ENCODE data around the gene VPS26B.

Gene VPS26B

DNA sequence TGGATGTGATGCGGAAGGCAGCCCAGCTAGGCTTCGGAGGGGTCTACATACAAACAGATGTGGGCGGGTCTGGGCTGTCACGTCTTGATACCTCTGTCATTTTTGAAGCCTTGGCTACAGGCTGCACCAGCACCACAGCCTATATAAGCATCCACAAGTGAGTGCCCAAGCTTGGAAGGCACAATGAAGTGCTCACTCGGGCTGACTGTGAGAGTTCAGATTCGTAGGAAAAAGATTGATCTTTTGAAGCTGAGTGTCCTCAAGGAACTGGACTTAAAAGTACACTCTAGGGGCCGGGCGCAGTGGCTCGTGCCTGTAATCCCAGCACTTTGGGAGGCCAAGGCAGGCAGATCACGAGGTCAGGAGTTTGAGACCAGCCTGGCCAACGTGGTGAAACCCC, 32.6 kb downstream of the VPS26B start:
- DNase-seq: no peak

DNA sequence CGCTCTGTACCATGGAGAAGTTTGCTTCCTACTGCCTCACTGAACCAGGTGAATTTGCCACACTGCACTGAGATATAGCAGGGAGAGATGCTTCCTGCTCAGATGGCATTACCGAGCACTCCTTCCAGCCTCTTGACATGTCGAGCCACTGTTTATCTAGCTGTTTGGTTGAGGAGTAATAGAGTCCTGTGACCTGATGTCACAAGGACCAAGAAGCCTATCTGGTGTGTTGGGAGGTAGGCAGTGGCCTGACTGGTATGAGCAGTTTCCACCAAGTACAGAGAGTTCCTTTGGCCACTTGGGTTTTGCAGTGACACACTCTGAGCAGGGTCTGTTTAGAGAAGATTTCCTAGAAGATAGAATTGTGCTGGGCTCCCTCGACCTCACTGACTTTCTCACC, 34.1 kb downstream of the VPS26B start:
- no peak for DNase-seq

DNA sequence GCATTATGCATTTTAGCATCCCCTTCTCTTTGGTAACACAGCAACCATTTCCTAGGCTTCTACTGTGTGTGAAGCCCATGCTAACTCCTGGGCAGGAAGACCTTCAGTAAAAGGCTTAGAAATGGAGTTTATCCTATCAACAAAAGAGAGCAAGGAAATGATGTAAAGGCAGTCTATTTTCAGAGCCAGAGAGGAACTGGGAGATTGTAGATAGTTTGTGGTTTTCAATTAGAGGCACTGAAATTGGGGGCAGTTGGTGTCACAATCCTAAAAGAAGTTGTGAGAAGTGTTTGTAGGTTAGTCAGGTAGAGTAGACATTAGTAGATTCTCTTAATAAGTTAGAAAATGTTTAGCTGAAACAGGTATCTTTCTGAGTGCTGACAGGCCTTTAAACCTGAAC, 36.0 kb downstream of the VPS26B start:
- no peak for DNase-seq

DNA sequence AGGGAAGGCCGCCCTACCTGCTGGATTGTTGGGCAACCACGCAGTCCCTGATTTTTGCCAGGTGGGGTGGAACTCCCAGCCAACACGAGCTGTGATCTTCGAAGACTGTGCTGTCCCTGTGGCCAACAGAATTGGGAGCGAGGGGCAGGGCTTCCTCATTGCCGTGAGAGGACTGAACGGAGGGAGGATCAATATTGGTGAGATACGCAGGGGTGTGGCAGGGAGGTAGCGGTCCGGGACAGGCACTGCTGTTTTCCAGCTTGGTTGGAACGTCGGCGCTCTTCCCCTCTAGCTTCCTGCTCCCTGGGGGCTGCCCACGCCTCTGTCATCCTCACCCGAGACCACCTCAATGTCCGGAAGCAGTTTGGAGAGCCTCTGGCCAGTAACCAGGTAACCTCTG, 36.5 kb downstream of the VPS26B start:
- DNase-seq: no peak

DNA sequence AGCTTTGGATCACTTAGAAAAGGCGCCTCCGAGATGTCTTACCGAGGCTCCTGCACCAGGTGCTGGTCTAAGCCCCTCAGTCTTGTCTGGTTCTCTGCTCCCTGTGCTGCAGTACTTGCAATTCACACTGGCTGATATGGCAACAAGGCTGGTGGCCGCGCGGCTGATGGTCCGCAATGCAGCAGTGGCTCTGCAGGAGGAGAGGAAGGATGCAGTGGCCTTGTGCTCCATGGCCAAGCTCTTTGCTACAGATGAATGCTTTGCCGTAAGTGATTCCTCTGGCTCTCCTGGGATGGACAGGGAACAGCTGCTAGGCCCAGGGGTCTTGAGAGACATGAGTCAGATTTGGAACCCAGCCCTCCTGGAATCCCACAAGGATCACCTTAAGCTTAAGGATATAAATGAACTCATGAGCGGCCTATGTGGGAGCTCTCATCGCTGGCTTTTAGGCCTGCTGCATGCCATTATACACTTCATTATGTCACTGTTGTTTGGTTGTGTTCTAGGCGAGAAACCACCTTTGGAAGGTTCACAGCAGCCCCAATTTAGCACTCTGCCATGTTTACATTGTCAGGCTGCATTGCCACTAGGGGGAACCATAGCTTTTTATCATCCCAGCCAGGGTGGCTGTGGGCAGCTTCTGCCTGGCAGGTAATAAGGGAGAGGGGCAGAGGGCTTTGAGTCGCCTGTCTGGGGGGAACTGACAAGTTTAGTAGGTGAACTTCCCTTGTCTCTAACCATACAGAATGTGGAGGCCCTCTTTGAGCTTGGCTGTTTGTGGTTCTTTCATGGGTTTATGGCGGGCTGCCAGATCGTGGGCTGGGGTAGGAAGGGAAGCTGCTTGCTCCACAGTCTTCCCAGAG, 37.4 kb downstream of the VPS26B start:
- DNase-seq: no peak

DNA sequence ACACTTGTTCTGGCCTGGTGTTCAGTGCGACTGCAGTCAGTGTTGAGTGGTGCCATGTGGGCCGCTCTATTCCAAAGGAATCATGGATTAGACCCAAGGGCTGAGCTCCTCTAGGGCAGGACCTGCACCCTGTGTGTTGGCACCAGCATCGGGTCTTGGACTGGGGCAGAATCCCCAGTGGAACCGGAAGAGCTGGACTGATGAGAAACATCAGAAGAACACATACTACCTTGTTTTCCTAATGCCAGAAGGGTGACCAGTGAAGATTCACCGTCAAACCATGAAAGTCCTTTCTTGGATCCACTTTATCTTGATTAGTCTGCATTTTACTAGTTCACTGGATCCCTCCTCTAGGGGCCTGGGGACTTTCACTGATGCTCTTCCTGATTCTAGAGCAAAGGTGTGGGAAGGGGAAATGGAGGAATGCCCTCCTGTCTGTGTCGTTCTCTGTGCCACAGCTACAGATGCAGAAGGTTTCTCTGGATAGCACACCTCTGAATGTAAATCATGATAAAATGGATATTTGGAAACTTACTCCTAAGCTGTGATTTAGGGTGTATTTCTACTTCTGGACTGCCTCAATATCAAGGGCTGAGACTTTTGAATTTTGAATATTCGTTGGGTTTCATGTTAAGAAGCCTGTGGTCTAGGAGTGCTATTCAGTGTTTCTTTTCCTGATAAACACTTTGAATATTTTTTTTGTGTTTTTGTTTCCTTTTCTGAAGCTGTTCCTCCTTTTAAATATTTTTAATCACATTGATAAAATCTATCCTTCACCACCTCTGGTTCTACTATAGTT, 40.7 kb downstream of the VPS26B start:
- no peak for DNase-seq

DNA sequence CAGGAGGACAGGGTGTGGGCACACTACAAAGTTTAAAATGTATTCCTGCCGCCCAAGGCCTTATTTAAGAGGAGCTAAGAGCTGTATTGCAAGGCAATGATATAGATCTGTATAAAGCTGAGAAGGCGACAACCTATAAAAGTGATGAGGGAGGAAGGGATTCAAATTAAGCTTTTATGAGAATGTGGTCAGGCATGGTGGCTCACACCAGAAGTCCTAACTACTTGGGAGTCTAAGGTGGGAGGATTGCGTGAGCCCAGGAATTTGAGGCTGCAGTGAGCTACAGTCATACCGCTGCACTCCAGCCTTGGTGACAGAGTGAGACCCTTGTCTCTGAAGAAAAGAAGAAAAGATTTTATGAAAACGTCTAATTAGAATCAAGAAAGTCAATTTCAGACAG, 42.0 kb downstream of the VPS26B start:
- DNase-seq: no peak

DNA sequence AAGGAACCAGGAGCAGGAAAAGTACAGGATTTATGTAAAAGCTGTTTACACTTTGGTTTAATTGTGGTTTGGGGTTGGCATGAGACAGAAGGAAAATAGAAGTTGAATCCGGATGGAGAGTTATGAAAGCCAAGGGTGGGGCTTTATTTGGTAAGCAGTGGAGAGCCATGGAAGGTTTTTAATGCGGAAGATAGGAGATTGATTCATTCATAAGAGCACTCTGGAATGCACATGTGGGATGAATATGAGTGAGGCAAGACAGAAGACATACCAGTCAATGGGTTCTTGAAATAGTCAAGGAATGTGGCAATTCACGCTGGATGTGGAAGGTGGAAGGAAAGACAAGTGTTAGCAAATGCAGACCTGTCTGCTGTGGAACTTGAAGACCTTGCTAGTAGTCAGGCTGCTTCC, 42.4 kb downstream of the VPS26B start:
- no peak for DNase-seq

DNA sequence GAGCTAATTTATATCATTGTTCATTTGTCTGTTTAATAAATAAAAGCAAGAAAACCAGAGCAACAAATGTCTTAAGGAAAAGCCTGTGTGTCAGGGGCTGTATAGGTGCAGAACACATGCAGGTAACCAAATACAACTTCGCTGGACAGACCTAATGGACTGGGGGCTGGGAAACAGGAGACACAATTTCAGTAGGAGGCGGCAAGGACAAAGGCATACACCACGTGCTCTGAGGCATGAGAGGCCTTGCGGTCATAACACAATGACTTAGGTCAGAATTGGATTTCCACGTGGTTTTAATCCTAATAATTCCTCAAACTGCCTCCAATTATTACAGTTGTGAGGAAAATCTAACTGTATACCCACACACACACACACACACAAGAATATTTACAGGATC, 43.0 kb downstream of the VPS26B start:
- no peak for DNase-seq

DNA sequence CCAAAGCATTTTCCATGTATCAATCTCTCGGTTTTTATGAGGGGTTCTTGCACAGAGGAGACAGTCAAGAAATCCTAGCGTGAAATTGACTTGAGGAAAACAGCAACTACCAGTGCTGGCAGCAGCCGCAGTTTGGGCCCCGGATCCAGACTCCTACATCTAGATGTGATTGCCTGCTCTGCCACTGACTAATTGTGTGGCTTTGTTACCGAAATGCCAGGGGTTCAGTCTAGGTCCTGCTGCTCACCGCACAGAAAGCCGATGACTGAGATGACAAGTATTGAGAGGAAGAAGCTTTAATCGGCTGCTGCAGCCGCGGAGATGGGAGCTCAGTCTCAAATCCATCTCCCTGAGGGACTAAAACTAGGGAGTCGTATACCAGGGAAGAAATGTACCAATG, 43.5 kb downstream of the VPS26B start:
- no peak for DNase-seq

DNA sequence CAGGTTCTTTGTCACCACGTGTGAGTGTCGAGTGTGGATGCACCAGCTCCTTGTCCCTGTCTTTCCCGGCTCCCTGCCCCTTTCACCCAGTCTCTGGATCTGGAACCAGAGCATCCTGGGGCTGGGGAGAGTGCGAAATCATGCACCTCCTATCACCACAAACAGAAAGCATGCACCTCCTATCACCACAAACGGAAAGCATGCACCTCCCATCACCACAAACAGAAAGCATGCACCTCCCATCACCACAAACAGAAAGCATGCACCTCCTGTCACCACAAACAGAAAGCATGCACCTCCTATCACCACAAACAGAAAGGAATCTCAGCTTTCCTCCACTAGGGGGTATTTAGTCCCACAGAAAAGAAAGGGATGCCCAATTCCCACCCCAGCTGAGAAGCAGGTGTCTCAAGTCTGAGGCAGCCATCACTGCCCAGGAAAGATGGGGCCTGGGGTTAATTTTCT, 45.8 kb downstream of the VPS26B start:
- DNase-seq: no peak

DNA sequence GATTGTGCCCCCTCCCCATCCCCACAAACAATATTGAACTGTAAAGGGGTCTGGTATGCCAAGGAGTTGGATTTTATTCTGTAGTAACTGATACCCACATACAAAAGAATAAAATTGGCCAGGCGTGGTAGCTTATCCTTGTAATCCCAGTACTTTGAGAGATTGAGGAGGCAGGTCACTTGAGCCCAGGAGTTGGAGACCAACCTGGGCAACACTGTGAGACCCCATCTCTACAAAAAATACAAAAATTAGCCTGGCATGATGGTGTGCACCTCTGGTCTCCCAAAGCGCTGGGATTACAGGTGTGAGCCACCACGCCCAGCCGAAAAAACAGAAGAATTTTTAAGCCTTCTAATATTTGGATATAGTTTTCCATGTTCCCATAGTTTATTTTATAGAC, 47.5 kb downstream of the VPS26B start:
- DNase-seq: no peak

DNA sequence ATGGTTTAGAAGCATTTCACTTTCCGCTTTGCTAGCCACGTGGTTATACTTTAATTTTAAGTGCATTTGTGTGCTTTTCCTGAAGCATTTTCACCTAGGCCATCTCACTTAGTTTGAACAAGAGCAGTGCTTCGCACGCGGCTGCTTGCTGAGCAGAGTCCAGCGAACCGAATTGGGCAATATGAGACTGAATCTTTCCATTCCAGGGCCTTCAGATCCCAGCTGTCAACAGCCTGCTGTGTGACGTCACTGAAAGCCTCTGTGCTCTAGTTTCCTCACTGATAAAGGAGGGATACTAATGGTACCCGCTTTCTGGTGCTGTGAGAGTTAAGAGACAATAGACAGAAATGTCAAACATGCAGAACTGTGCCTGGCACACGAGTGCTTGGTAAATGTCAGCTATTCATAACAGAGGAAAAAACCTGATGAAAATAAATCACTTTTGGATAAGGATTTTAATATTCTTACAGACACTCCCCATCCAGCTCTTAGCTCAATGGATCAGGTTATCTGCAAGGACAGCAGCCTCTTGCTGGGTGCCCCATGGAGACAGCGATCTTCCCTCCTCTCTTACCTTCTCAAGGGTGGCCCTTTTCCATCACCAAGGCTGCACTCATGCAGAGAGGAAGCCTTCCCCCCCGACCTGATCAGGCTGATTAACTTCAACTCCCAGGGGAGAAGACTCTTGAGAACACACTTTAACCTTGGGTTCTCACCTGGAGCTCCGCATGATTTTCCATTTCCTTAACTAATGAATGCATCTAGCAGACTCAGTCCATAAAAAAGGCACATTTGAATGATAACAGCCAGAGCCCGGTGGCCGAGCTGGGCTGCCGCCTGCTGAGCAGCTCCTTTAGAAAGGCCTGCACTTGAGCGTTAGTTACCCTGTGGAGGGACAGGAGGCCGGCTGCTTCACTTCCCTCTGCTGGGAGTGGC, 48.2 kb downstream of the VPS26B start:
- no peak for DNase-seq

DNA sequence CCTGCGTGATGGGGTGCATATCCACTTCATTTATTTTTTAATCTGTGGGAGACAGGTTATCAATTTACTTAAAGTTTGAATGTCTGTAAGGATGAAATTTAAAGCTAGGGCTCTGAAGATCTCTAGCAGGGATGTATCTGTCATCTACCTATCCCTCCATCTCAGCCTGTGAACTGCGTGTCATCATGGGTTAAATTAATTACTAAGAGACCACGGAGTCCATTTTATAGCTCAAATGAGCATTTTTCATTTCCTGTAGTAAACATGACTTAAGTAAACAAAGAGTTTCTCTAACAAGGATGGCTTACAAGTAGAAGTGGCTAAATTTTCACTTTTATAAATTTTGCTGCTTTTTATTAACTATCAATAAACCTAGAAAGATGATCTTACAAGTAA, 48.8 kb downstream of the VPS26B start:
- DNase-seq: no peak

DNA sequence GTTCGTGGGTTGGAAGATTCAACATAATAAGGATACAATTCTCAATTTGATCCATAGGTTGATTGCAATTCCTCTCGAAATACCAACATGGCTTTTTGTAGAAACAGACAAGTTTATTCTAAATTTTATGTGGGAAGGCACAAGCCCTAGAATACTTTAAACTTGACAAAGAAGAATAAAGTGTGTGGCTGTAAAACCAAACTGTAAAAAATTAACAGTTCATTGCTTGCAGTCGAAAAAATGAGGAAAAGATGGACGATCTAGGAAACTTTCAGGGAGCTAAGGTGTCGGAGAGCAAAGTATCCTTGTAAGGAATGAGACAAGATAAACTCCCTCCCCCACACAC, 50.7 kb downstream of the VPS26B start:
- DNase-seq: no peak

DNA sequence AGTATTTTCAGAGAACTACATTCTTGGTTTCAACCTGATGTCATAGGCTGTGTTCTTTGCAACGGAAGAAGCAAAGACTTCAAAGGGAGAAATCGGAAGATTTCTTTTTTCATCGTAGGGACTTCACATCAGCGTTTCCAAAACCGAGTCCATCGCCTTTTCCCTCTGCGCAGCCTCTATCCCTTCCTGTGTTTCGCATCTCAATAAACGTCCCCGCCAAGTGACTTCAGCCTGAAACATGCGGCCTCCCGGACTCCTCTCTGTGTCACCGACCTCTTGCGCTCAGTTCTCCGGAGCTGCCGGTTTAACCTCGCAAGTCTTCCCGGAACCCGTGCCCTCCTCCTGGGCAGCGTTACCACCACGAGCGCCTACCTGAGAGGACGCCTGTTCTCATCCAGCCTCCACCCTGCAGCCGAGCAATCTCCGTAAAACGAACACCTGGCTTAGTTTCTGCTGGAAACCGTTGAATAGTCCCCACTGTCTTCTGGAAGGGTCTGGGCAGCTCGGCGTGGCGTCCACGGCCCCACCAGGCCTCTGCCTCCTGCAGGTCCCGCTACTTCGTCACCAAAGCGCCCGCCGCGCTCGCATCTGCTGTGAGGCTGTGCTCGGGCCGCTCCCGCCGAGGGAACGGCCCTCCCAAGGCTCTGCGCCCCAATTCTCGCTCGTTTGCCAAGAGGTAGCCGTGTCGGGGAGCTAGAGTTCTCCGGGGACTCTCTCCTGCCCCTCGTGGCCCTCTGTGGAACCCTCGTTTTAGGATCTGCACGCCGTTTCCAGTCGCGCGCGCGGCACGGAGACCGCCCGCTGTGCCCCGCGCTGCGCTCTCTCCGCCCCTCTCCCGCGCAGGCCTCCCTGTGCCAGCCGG, 51.3 kb downstream of the VPS26B start, which contains the start of gene GLB1L3:
GLB1L3 (plus strand) TSS at position 846 of the 862 bp plus-strand sequence. CDS start 362 bp downstream, outside the sequence.
- DNase-seq: peak in 44 of 58 donors; percentile 13 to 83 (median 50)

DNA sequence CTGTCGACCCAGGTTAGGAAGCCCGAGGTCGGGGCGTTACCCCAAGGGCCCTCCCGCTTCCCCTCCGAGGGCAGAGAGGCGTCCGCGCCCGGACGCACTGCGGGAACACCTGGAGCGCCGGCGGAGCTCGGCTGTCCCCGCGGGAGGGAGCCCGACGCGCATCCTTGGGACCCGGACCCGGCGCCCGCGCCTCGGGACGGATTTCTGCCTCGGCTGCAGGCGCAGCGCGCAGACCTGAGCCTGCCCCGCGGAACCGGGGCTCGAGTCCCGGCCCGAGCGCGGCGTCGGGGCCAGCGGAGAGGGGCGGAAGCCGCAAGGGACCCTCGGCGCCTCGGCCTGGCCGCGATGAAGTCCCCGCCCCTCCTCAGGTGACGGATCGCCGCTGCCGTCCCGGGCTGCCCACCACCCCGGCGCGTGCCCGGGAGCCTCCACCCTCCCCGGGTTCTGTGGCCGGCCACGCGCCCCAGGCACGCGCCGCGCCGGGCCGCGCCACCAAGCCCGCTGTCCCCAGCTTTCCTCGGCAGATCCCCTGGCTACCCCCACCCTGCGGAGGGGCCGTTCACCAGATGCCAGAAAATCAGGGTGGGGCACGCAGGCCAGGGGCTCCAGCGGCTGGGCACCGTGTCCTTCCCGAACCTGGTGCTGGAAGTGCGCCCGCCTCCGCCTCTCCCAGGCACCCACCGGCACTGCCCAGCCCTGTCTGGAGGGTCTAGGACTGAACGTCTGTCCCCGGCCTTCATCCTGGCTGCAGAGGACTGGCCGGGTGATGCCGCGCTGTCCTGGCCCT, 52.1 kb downstream of the VPS26B start:
- peak in 6 of 58 donors; percentile 24 to 70 (median 39) for DNase-seq

DNA sequence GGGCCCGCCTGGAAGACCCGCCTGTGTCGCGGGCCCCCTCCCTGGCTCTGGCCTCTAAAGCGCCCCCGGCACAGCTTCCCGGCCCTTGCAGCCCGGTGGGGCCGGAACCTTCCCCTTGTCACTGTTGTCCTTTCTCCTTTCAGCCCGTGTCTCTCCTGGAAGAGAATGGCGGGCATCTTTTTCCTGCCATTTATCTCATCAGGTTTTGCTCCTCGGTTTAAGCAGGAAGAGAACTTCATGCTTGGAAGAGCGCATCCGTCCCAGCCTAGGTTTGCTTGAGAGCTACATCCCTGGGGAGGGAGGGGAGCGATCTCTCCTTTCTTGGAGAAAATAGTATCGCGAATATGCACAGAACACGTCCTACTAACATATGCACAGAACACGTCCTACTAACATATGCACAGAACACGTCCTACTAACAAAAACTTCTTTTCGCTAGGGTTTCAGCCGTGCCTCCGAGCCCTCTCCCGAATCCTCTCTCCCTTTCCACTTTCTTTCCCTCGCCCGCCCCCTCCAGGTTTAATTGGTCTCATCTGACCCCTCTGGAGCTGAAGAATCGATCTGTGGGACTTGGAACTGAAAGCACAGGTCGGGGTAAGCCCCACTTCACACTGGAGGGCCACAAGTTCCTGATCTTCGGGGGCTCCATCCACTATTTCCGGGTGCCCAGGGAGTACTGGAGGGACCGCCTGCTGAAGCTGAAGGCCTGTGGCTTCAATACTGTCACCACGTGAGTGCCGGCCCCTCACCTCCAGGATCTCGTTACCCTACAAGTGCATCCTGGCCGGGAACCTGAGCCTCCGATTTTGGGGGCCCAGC, 52.9 kb downstream of the VPS26B start:
- peak in 2 of 58 donors; percentile 24 to 32 for DNase-seq

DNA sequence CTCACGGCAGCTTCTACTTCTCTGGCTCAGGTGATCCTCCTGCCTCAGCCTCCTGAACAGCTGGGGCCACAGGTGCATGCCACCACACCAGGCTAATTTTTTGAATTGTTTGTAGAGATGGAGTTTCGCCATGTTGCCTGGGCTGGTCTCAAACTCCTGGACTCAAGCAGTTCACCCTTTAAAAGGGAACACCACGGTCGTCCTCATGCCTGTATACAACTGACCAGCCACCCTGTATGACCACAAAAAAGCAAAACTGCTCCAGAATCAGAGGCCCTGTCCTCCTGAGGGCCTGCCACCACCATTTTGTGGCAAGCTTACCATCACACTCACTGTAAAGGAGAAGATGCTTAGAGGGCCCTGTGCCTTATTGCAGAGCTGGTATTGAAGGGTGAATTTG, 53.9 kb downstream of the VPS26B start:
- no peak for DNase-seq

Measured in anterior cingulate cortex (tissue), 58 donors.